Measurements from ENCODE around the gene IFT74.

Gene IFT74

DNA sequence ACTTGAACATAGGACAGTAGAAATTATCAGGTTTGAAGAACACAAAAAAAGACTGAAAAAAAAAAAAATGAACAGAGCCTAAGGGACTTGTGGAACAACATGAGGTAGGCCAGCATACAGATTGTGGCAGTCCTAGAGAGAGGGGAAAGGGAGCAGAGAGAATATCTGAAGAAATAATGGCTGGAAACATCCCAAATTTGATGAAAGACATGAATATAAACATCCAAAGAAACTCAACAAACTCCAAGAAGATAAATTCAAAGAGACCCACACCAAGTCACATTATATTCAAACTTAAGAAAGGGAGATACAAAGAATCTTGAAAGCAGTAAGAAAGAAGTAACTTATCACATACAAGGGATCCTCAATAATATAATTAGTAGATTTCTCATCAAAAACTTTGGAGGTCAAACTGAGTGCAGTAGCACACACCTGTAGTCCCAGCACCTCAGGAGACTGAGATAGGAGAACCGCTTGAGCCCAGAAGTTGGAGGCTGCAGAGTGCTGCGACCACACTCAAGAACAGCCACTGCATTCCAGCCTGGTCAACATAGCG is 18.3 kb upstream of the IFT74 start:
- no peak overlapping the region for H3K4me3 ChIP-seq (ENCODE audit: low read length)
- no peak for DNase-seq (ENCODE audit: low read depth)
- TF ChIP-seq, protein P1, sequence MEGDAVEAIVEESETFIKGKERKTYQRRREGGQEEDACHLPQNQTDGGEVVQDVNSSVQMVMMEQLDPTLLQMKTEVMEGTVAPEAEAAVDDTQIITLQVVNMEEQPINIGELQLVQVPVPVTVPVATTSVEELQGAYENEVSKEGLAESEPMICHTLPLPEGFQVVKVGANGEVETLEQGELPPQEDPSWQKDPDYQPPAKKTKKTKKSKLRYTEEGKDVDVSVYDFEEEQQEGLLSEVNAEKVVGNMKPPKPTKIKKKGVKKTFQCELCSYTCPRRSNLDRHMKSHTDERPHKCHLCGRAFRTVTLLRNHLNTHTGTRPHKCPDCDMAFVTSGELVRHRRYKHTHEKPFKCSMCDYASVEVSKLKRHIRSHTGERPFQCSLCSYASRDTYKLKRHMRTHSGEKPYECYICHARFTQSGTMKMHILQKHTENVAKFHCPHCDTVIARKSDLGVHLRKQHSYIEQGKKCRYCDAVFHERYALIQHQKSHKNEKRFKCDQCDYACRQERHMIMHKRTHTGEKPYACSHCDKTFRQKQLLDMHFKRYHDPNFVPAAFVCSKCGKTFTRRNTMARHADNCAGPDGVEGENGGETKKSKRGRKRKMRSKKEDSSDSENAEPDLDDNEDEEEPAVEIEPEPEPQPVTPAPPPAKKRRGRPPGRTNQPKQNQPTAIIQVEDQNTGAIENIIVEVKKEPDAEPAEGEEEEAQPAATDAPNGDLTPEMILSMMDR (IDR thresholded peaks at IDR 0.05; ENCODE audit: insufficient read depth, low read depth, low read length, missing control alignments), result no peak

GRCh38 chr9:26939955-26940711 is 16.1 kb upstream of the IFT74 start:
- TF ChIP-seq, protein P1 (IDR thresholded peaks at IDR 0.05; ENCODE audit: insufficient read depth, low read depth, low read length, missing control alignments), result no peak
- DNase-seq (ENCODE audit: low read depth), result no peak
- H3K4me3 ChIP-seq (ENCODE audit: low read length), result no peak overlapping the region

DNA sequence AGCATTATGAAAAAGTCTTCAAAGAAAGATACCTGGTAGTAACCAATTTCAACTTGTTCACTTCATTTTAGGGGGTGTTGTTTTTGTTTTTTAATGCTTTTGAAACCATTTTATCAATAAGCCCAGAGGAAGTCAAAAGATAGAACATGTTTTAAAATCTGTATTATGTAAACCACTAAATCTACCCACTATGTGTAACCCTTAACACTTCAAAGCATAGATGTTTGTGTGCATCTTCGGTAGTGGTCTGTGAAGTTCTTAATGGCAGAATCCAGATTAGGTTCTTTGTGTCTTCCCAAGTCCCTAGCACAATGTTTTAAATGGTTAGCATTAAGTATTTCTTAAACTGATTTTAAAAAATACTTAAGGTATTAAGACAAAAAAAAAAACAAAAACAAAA is 15.4 kb upstream of the IFT74 start:
- no peak overlapping the region for H3K4me3 ChIP-seq (ENCODE audit: low read length)
- no peak for DNase-seq (ENCODE audit: low read depth)
- TF ChIP-seq, protein P1 (IDR thresholded peaks at IDR 0.05; ENCODE audit: insufficient read depth, low read depth, low read length, missing control alignments), result no peak

GRCh38 chr9:26945591-26945990 is 10.6 kb upstream of the IFT74 start:
- no peak for DNase-seq (ENCODE audit: low read depth)
- peak overlapping the region; percentile 67 for H3K4me3 ChIP-seq (ENCODE audit: low read length)
- TF ChIP-seq, protein P1 (IDR thresholded peaks at IDR 0.05; ENCODE audit: insufficient read depth, low read depth, low read length, missing control alignments), result no peak

- peak; percentile 96 for DNase-seq (ENCODE audit: low read depth)
- H3K4me3 ChIP-seq (ENCODE audit: low read length), result peak within 1 kb of the TSS; percentile 67
- TF ChIP-seq, protein P1 (IDR thresholded peaks at IDR 0.05; ENCODE audit: insufficient read depth, low read depth, low read length, missing control alignments), result peak; percentile 12
Observed at GRCh38 chr9:26946753-26947727, 9.2 kb upstream of the IFT74 start, which contains the start of gene PLAA. Gene PLAA, minus strand, starts transcription at chr9:26947242. Its CDS starts 197 bp downstream, at chr9:26947045.

DNA sequence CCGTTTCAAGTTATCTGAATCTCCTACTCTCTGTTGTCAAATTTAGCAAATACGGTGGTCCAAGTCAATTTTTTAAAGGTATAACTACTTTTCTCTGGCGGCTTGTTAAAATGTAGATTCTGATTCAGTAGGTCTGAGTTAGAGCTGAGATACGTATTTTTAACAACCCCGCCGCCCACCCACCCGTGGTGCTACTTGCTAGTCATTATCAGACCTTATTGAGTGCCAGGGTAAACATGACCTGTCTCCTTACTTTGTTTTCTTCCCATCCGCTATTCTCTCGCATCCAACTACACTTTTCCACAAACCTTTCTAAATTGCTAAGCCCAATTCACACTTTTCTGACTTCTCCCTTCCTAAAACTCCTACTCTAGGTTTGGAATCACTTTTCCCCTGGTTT is 8.5 kb upstream of the IFT74 start:
- peak overlapping the region; percentile 67 for H3K4me3 ChIP-seq (ENCODE audit: low read length)
- DNase-seq (ENCODE audit: low read depth), result no peak
- TF ChIP-seq, protein P1 (IDR thresholded peaks at IDR 0.05; ENCODE audit: insufficient read depth, low read depth, low read length, missing control alignments), result no peak
